ENCODE measurements around the gene VSIG10L. TPM values are rescaled to one million over a fixed set of nuclear protein-coding genes. Genes with fewer than 3 reads are reported as not detected.

The VSIG10L gene
- total RNA-seq, 1 experiment from 2014 or later, result 4.6 TPM

GRCh38 chr19:51325161-51325976 is 16.6 kb downstream of the VSIG10L start:
- Histone ChIP-seq H3K4me3 (replicated peaks in 1 of 2; ENCODE audit: low read depth in 1 of 2, low read length in 2 of 2) (no peak overlapping the region), H3K27me3 (ENCODE audit: insufficient read depth, low read length) (peaks cover 8% of the 10 kb centered on the region; the same call in 1 of the 2 replicates), H3K36me3 (ENCODE audit: control insufficient read depth in 1 of 2, insufficient read depth in 2 of 2, low read length in 2 of 2) (no peaks in the 10 kb centered on the region), H4K20me1 (ENCODE audit: insufficient read depth) (no peaks in the 10 kb centered on the region), H3K4me1 (ENCODE audit: control insufficient read depth in 1 of 2, insufficient read depth in 2 of 2, low read length in 2 of 2) (peaks cover 2 to 10% of the 10 kb centered on the region in 2 experiments; a peak in 2 of 4 replicates), H2AFZ (ENCODE audit: low read depth, low read length, poor library complexity, severe bottlenecking) (no peak overlapping the region), H3K9ac (ENCODE audit: low read length) (no peak overlapping the region), H3K79me2 (ENCODE audit: insufficient read depth, low read length) (no peaks in the 10 kb centered on the region), H3K9me2 (ENCODE audit: insufficient read depth) (no peaks in the 10 kb centered on the region), H3K27ac (ENCODE audit: low read depth, low read length) (no peak overlapping the region), H3K4me2 (ENCODE audit: low read length) (no peak overlapping the region), H3K9me3 (ENCODE audit: control insufficient read depth in 1 of 2, insufficient read depth in 1 of 2, low read depth in 1 of 2, low read length in 2 of 2) (no peaks in the 10 kb centered on the region)
- TF ChIP-seq ATF3 (IDR thresholded peaks at IDR 0.05) (no peak), CBX3 (IDR thresholded peaks at IDR 0.05; ENCODE audit: low read depth) (no peak), CEBPB (IDR thresholded peaks at IDR 0.05; ENCODE audit: low read depth) (no peak), ZNF274 (IDR thresholded peaks at IDR 0.05; ENCODE audit: low read depth, low read length) (no peak), SIN3A (IDR thresholded peaks at IDR 0.05; ENCODE audit: low read depth) (no peak), ZBTB33 (IDR thresholded peaks at IDR 0.05; ENCODE audit: extremely low read depth, insufficient replicate concordance, low read length) (no peak), SRF (IDR thresholded peaks at IDR 0.05; ENCODE audit: low read depth) (no peak), EGR1 (IDR thresholded peaks at IDR 0.05; ENCODE audit: low read depth) (no peak), POLR2A (IDR thresholded peaks at IDR 0.05; ENCODE audit: borderline replicate concordance, extremely low read depth, insufficient read depth, insufficient read length) (no peak), ZFX (IDR thresholded peaks at IDR 0.05) (no peak), POLR2AphosphoS5 (IDR thresholded peaks at IDR 0.05; ENCODE audit: low read depth, low read length) (no peak), FOSL1 (IDR thresholded peaks at IDR 0.05; ENCODE audit: low read depth) (no peak), EZH2phosphoT487 (IDR thresholded peaks at IDR 0.05; ENCODE audit: borderline replicate concordance) (no peak), RAD21 (IDR thresholded peaks at IDR 0.05; ENCODE audit: low read depth) (no peak), MAX (IDR thresholded peaks at IDR 0.05) (no peak), JUND (IDR thresholded peaks at IDR 0.05) (no peak), TCF7L2 (IDR thresholded peaks at IDR 0.05; ENCODE audit: borderline replicate concordance, extremely low read depth, insufficient read depth, insufficient read length) (no peak), YY1 (IDR thresholded peaks at IDR 0.05; ENCODE audit: extremely low read depth, insufficient replicate concordance, low read depth, low read length) (no peak), SP1 (IDR thresholded peaks at IDR 0.05; ENCODE audit: low read depth) (no peak)
- POLR2A ChIA-PET, result no interaction called here
- CTCF ChIA-PET, result interaction anchor here (1.5 kb wide), 1 partner anchor 14 kb away, joined by 10 read pairs; no protein-coding TSS in a partner anchor
- no peak for ATAC-seq
- RAD21 ChIA-PET (ENCODE audit: low non-redundant PET in 1 of 2, low total read pairs in 2 of 2, uncharacterized antibody in 2 of 2, unreplicated experiment in 2 of 2), result no interaction called here
- intact Hi-C loops (cut with micrococcal nuclease), result no loop called here
- DNase-seq (ENCODE audit: low read depth, low spot score), result no peak
- BruUV-seq (replicated peaks), result no TSS peak

Data from HCT116 (cell line).